Gastrocnemius medialis (tissue), 4 donors: ENCODE measurements around the gene FANCE.

Source experiments
- POLR2A ChIP-seq, 2 donors: fragments of 450-650 bp; IDR thresholded peaks; one replicate each; pipeline ENCODE4 v1.6.1; 2017; ENCODE audit warnings: antibody characterized with exemption in 2 of 2, mild to moderate bottlenecking in 2 of 2, moderate library complexity in 2 of 2
- TF ChIP-seq, protein P1 (sequence below), 5 experiments: fragments of 450-650 bp in 3 of 5; fragments of 200-600 bp in 2 of 5; sonication (generic) in 2 of 5; IDR thresholded peaks in 4 of 5; conservative IDR thresholded peaks in 1 of 5; 1 replicate in 4 of 5; 2 replicates in 1 of 5; pipeline ENCODE4 v1.5.1; 2016 to 2019; ENCODE audit warnings: antibody characterized with exemption in 5 of 5, mild to moderate bottlenecking in 3 of 5, moderate library complexity in 3 of 5

DNA sequence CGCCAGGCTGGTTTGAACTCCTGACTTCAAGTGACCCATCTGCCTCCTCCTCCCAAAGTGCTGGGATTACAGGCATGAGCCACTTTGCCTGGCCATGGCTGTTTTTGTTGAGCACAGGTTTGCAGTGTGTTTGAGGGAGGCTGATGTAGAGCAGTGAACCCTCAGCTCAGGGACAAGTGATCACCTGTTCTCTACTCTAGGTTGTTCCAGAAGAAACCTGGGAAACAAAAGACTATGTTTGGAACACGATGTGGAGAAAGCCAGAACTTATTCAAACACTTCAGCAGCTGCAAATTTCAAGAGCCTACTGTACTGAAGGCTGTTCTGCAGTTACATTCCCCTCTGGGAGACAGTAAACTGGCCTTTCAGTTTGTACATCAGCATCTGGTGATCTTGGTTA is 55.9 kb downstream of the FANCE start:
- TF ChIP-seq, protein P1, sequence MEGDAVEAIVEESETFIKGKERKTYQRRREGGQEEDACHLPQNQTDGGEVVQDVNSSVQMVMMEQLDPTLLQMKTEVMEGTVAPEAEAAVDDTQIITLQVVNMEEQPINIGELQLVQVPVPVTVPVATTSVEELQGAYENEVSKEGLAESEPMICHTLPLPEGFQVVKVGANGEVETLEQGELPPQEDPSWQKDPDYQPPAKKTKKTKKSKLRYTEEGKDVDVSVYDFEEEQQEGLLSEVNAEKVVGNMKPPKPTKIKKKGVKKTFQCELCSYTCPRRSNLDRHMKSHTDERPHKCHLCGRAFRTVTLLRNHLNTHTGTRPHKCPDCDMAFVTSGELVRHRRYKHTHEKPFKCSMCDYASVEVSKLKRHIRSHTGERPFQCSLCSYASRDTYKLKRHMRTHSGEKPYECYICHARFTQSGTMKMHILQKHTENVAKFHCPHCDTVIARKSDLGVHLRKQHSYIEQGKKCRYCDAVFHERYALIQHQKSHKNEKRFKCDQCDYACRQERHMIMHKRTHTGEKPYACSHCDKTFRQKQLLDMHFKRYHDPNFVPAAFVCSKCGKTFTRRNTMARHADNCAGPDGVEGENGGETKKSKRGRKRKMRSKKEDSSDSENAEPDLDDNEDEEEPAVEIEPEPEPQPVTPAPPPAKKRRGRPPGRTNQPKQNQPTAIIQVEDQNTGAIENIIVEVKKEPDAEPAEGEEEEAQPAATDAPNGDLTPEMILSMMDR (IDR thresholded peaks at IDR 0.05 in 4 of 5, conservative IDR thresholded peaks at IDR 0.05 in 1 of 5) = no peak
- no peak for TF ChIP-seq POLR2A (IDR thresholded peaks at IDR 0.05)
